Body of pancreas (tissue), 4 donors: Measurements from ENCODE around the gene RBFOX2.

ENCODE experiments used
- CTCF ChIP-seq, 7 experiments: fragments of 450-650 bp in 4 of 7; fragments of 200-600 bp in 3 of 7; sonication (generic) in 3 of 7; IDR thresholded peaks; one replicate each; pipeline ENCODE4 v1.5.1; 2016 to 2019; ENCODE audit warnings: antibody characterized with exemption in 7 of 7
- POLR2A ChIP-seq, 3 donors: fragments of 450-650 bp; IDR thresholded peaks; one replicate each; pipeline ENCODE4 v1.6.1; 2016; ENCODE audit warnings: antibody characterized with exemption in 3 of 3, mild to moderate bottlenecking in 2 of 3

- TF ChIP-seq POLR2A (IDR thresholded peaks at IDR 0.05) (no peak), CTCF (IDR thresholded peaks at IDR 0.05) (no peak)
Measured at GRCh38 chr22:36039125-36039524, 10.5 kb upstream of the RBFOX2 start.
